B cell (primary cell): ENCODE measurements around the gene DHRS4L2. TPM values are rescaled to one million over a fixed set of nuclear protein-coding genes. Genes with fewer than 3 reads are reported as not detected.
"Not testable (repeated sequence)": the region's sequence is repeated elsewhere in the genome, so short reads cannot be mapped to it uniquely, and the experiment has no call there.

ENCODE experiments used
- ATAC-seq: fragments of 200-7000 bp; cut with Tn5 transposase; one replicate; pipeline ENCODE4 v1.10.0; 2021; ENCODE audit warnings: low read depth, mild to moderate bottlenecking, moderate number of reproducible peaks, moderate library complexity
- CTCF ChIA-PET: fragments of 350-600 bp; sonication (Branson Sonifier 250); formaldehyde crosslinking; loops from one replicate; lab custom pipeline; 2021; ENCODE audit warnings: antibody characterized with exemption, inconsistent platforms; lab: Charles Lee
- POLR2A ChIA-PET: fragments of 350-600 bp; sonication (Branson Sonifier 250); formaldehyde crosslinking; loops from one replicate; lab custom pipeline; 2021; ENCODE audit warnings: antibody characterized with exemption; lab: Charles Lee
- DNase-seq: peaks from one replicate; pipeline ENCODE4 v3.0.0; 2013
- H2AFZ ChIP-seq: 2 replicates; pipeline ENCODE4 v1.6.1; 2012; ENCODE audit warnings: mild to moderate bottlenecking, low read depth, low read length; ENCODE audit not compliant: insufficient read depth, poor library complexity, severe bottlenecking
- H3K27ac ChIP-seq, 2 donors: 1 replicate in 1 of 2; 2 replicates in 1 of 2; pipeline ENCODE4 v1.5.1; 2012 to 2013; ENCODE audit warnings: low read length in 2 of 2, mild to moderate bottlenecking in 2 of 2, moderate library complexity in 1 of 2
- H3K27me3 ChIP-seq, 4 experiments: fragments of 200-600 bp in 1 of 4; sonication (generic) in 1 of 4; replicated peaks in 1 of 4; 1 replicate in 2 of 4; 2 replicates in 2 of 4; pipeline versions ENCODE4 v1.6.1 to v1.7.0; 2013 to 2016; ENCODE audit warnings: low read length in 3 of 4, mild to moderate bottlenecking in 2 of 4, mixed read lengths in 1 of 4, moderate library complexity in 1 of 4; ENCODE audit not compliant: insufficient read depth in 4 of 4, control insufficient read depth in 3 of 4; ENCODE audit errors: control extremely low read depth in 1 of 4
- H3K36me3 ChIP-seq, 2 experiments: replicated peaks in 1 of 2; 1 replicate in 1 of 2; 2 replicates in 1 of 2; pipeline versions ENCODE4 v1.6.1 to v1.7.1; 2013; ENCODE audit warnings: low read length in 1 of 2; ENCODE audit not compliant: insufficient read depth in 2 of 2, control insufficient read depth in 1 of 2; ENCODE audit errors: control extremely low read depth in 1 of 2, extremely low read depth in 1 of 2
- H3K4me1 ChIP-seq, 2 donors: fragments of 200-600 bp in 1 of 2; sonication (generic) in 1 of 2; 1 replicate in 1 of 2; 2 replicates in 1 of 2; pipeline versions ENCODE4 v1.5.1 to v1.6.1; 2013 to 2017; ENCODE audit warnings: low read length in 2 of 2; ENCODE audit not compliant: control insufficient read depth in 2 of 2, insufficient read depth in 2 of 2
- H3K4me2 ChIP-seq: replicated peaks from 2 replicates; pipeline ENCODE3; 2012; ENCODE audit warnings: mild to moderate bottlenecking, low read depth, low read length; ENCODE audit not compliant: poor library complexity, severe bottlenecking
- H3K4me3 ChIP-seq, 5 experiments: fragments of 200-600 bp in 1 of 5; sonication (generic) in 1 of 5; 1 replicate in 3 of 5; 2 replicates in 2 of 5; pipeline versions ENCODE4 v1.5.1 to v1.7.0; 2011 to 2016; ENCODE audit warnings: low read length in 4 of 5, mild to moderate bottlenecking in 4 of 5, low read depth in 2 of 5, control low read depth in 1 of 5, moderate library complexity in 1 of 5; ENCODE audit not compliant: insufficient read depth in 1 of 5; ENCODE audit errors: control extremely low read depth in 1 of 5, extremely low read depth in 1 of 5
- H3K79me2 ChIP-seq: fragments of 200-600 bp; sonication (generic); one replicate; pipeline ENCODE4 v1.6.0; 2016; ENCODE audit warnings: low read length; ENCODE audit not compliant: control insufficient read depth, insufficient read depth
- H3K9ac ChIP-seq: fragments of 200-600 bp; sonication (generic); 2 replicates; pipeline ENCODE4 v1.6.1; 2017; ENCODE audit warnings: mild to moderate bottlenecking, low read length, moderate library complexity
- H3K9me3 ChIP-seq, 3 donors: one replicate each; pipeline versions ENCODE4 v1.6.1 to v1.7.1; 2013; ENCODE audit warnings: low read length in 2 of 3; ENCODE audit not compliant: control insufficient read depth in 2 of 3, insufficient read depth in 1 of 3; ENCODE audit errors: control extremely low read depth in 1 of 3
- H4K20me1 ChIP-seq: 2 replicates; pipeline ENCODE4 v1.6.0; 2012; ENCODE audit warnings: mild to moderate bottlenecking, low read length; ENCODE audit not compliant: insufficient read depth, control insufficient read depth, poor library complexity, severe bottlenecking
- H3K27ac Mint-ChIP-seq: one replicate; pipeline ENCODE4 v1.8.0; 2021; ENCODE audit warnings: mixed read lengths
- H3K27me3 Mint-ChIP-seq: one replicate; pipeline ENCODE4 v1.8.0; 2021; ENCODE audit warnings: mixed read lengths
- H3K4me1 Mint-ChIP-seq: one replicate; pipeline ENCODE4 v1.8.0; 2021; ENCODE audit warnings: mixed read lengths
- H3K4me3 Mint-ChIP-seq: one replicate; pipeline ENCODE4 v1.8.0; 2021; ENCODE audit warnings: mixed read lengths
- H3K9me3 Mint-ChIP-seq: one replicate; pipeline ENCODE4 v1.8.0; 2022; ENCODE audit warnings: mixed read lengths; ENCODE audit not compliant: insufficient read depth
- WGBS: methylation state at CpG from one replicate; pipeline ENCODE4 v1.1.5; 2013; ENCODE audit warnings: missing lambda C conversion rate; ENCODE audit not compliant: insufficient coverage; 5-methylcytosine and 5-hydroxymethylcytosine counted together
- intact Hi-C: fragments of 100-400 bp; cut with micrococcal nuclease; formaldehyde crosslinking; loops from one replicate; pipeline ENCODE4 v1.10.0; 2022
- polyA plus RNA-seq: library from polyadenylated mRNA; depleted of rRNA; stranded (reverse); fragments of >200 nt; gene quantifications from 2 replicates; pipeline ENCODE4 v1.2.3, GENCODE V29; 2012
- total RNA-seq, 2 donors: library from RNA; stranded (reverse); fragments of 120-200 nt in 1 of 2; gene quantifications; 1 replicate in 1 of 2; 2 replicates in 1 of 2; pipeline versions ENCODE4 v1.2.3 to v1.2.4, GENCODE V29; 2013 to 2022

DHRS4L2 gene
- total and polyA plus RNA-seq, 2 donors (not counting 1 experiment from before 2014, with no cell fraction given): 11.2 to 16.3 TPM

- H3K27me3 ChIP-seq, intact Hi-C loops, H3K4me3 Mint-ChIP-seq: not testable (repeated sequence)
Observed at GRCh38 chr14:23973178-23973577, 15.6 kb upstream of the DHRS4L2 start.

GRCh38 chr14:23974041-23974440 is 14.7 kb upstream of the DHRS4L2 start:
- H3K9me3 ChIP-seq, H3K4me3 ChIP-seq, H3K27ac Mint-ChIP-seq, H3K27ac ChIP-seq, H3K4me2 ChIP-seq, ATAC-seq, H3K79me2 ChIP-seq, DNase-seq, H4K20me1 ChIP-seq, POLR2A ChIA-PET, H3K9me3 Mint-ChIP-seq, H3K4me3 Mint-ChIP-seq, H3K27me3 Mint-ChIP-seq, H3K9ac ChIP-seq, H3K27me3 ChIP-seq, H3K4me1 ChIP-seq, H2AFZ ChIP-seq, H3K36me3 ChIP-seq: not testable (repeated sequence)
- intact Hi-C loops: loop anchor here (1.0 kb wide), 1 partner anchor 40 kb away; no protein-coding TSS in a partner anchor
- peaks cover 12% of the 10 kb centered on the region for H3K4me1 Mint-ChIP-seq
- CTCF ChIA-PET: interaction anchor here (0.9 to 2.3 kb wide), 4 partner anchors 40 to 146 kb away, joined by 3 to 14 read pairs (median 4); no protein-coding TSS in a partner anchor

More at GRCh38 chr14:23973178-23973577, 15.6 kb upstream of the DHRS4L2 start:
- H3K4me1 Mint-ChIP-seq: peaks cover 12% of the 10 kb centered on the region
- H3K4me1 ChIP-seq, H3K9me3 ChIP-seq, H3K27me3 Mint-ChIP-seq, H3K79me2 ChIP-seq, H4K20me1 ChIP-seq, H3K9ac ChIP-seq, H2AFZ ChIP-seq, H3K36me3 ChIP-seq, H3K4me3 ChIP-seq, ATAC-seq, H3K27ac ChIP-seq, H3K27ac Mint-ChIP-seq, DNase-seq, CTCF ChIA-PET, H3K4me2 ChIP-seq, H3K9me3 Mint-ChIP-seq, POLR2A ChIA-PET: not testable (repeated sequence)
- 97% methylated on average over 8 of the region's 8 CpGs for WGBS
